Aorta (tissue), 5 donors: ENCODE results near the gene TP73. TPM values are rescaled to one million over a fixed set of nuclear protein-coding genes. Genes with fewer than 3 reads are reported as not detected.

Source experiments
- ATAC-seq: fragments of 200-7000 bp; cut with Tn5 transposase; one replicate; pipeline ENCODE4 v1.9.1; 2022; ENCODE audit warnings: moderate library complexity; ENCODE audit not compliant: low FRiP score
- DNase-seq, 2 donors: peaks; one replicate each; pipeline ENCODE4 v3.0.0-alpha.2; 2020
- H3K27ac ChIP-seq, 2 donors: one replicate each; pipeline ENCODE4 v1.5.1; 2013; ENCODE audit warnings: low read length in 2 of 2, mild to moderate bottlenecking in 2 of 2, moderate library complexity in 2 of 2, control low read depth in 1 of 2, inconsistent platforms in 1 of 2, low read depth in 1 of 2
- H3K27me3 ChIP-seq, 2 donors: one replicate each; pipeline ENCODE4 v1.6.1; 2013; ENCODE audit warnings: control low read depth in 1 of 2, low read length in 1 of 2, mild to moderate bottlenecking in 1 of 2, moderate library complexity in 1 of 2; ENCODE audit not compliant: insufficient read depth in 2 of 2, control insufficient read depth in 1 of 2
- H3K36me3 ChIP-seq, 2 donors: one replicate each; pipeline ENCODE4 v1.6.1; 2013; ENCODE audit warnings: control low read depth in 1 of 2, low read length in 1 of 2, mild to moderate bottlenecking in 1 of 2; ENCODE audit not compliant: insufficient read depth in 2 of 2, control insufficient read depth in 1 of 2
- H3K4me1 ChIP-seq, 2 donors: one replicate each; pipeline ENCODE4 v1.6.1; 2013; ENCODE audit warnings: low read length in 2 of 2, control low read depth in 1 of 2, mild to moderate bottlenecking in 1 of 2, moderate library complexity in 1 of 2; ENCODE audit not compliant: insufficient read depth in 2 of 2, control insufficient read depth in 1 of 2
- H3K4me3 ChIP-seq, 2 donors: one replicate each; pipeline ENCODE4 v1.5.1; 2013; ENCODE audit warnings: low read length in 2 of 2, control low read depth in 1 of 2, mild to moderate bottlenecking in 1 of 2
- H3K9me3 ChIP-seq: one replicate; pipeline ENCODE4 v1.6.1; 2013; ENCODE audit warnings: mild to moderate bottlenecking, low read length; ENCODE audit not compliant: control insufficient read depth
- WGBS, 2 donors: extraction: QIAGEN DNeasy Blood & Tissue Kit; methylation state at CpG; one replicate each; pipeline ENCODE4 v1.1.7; 2013; 5-methylcytosine and 5-hydroxymethylcytosine counted together
- intact Hi-C, 2 donors: fragments of 100-400 bp; cut with DNase I; formaldehyde crosslinking; loops; one replicate each; pipeline versions ENCODE4 v1.14.2 to v1.15.0; 2022
- polyA plus RNA-seq, 2 donors: library from polyadenylated mRNA; stranded (reverse); fragments of 200-250 nt; gene quantifications; one replicate each; pipeline ENCODE4 v1.2.3, GENCODE V29; 2013
- total RNA-seq, 2 donors: library from RNA; stranded (reverse); fragmentation: NEBNext Ultra II Directional; extraction: Animal tissue kit (Norgen Biotek cat#: 25700); gene quantifications; one replicate each; pipeline ENCODE4 v1.2.1, GENCODE V29; 2021
- donor health status: healthy with polysubstance abuse.
- donor health status: Bipolar disorder and iron deficiency.
- donor health status: DM: no; HTN: no; CAD: no.
- donor health status: DM: no; HTN: no; CAD: no.
- donor health status: DM: yes; HTN: yes; CAD: no.

TP73 gene
- total and polyA plus RNA-seq, 4 donors: 0.18 to 0.38 TPM; not detected in 2

GRCh38 chr1:3638676-3639075 is 13.6 kb upstream of the TP73 start:
- intact Hi-C loops: no loop called here
- no peak overlapping the region for H3K27ac ChIP-seq
- DNase-seq: peak; percentile 24 to 29
- no peaks in the 10 kb centered on the region for H3K4me1 ChIP-seq
- no peak for ATAC-seq
- peaks cover 0 to 12% of the 10 kb centered on the region in 2 donors for H3K36me3 ChIP-seq
- no peaks in the 10 kb centered on the region for H3K27me3 ChIP-seq
- WGBS, 2 donors: 92 to 94% methylated on average over 15 of the region's 15 CpGs
- no peaks in the 10 kb centered on the region for H3K9me3 ChIP-seq
- no peak overlapping the region for H3K4me3 ChIP-seq

DNA sequence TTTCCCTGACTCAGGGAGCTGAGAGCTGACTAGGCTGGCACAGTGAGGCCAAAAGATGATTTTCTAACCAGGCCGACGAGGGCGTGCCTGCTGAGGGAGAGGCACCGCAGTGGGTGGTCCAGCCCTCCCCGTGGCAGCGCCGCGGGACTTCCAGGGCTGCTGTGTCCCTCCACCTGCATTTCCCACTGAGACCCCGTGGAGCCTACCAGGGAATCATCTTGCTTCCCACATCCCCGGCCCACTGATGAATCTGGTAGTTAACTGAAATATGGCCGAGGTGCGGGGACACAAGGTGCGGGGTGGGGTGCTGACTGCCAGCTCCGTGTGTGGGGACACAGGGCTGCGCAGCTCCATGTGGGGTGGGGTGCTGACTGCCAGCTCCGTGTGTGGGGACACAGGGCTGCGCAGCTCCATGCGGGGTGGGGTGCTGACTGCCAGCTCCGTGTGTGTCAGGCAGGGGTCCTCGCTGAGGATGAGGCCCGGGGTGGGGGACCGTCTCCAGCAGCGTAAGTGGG is 12.9 kb upstream of the TP73 start:
- H3K36me3 ChIP-seq: peaks cover 0 to 12% of the 10 kb centered on the region in 2 donors
- 93 to 94% methylated on average over 23 of the region's 23 CpGs for WGBS, 2 donors
- intact Hi-C loops: no loop called here
- H3K4me1 ChIP-seq: no peaks in the 10 kb centered on the region
- no peaks in the 10 kb centered on the region for H3K27me3 ChIP-seq
- ATAC-seq (no peak), DNase-seq (peak; percentile 33 to 60)
- H3K4me3 ChIP-seq: no peak overlapping the region
- no peaks in the 10 kb centered on the region for H3K9me3 ChIP-seq
- no peak overlapping the region for H3K27ac ChIP-seq

DNA sequence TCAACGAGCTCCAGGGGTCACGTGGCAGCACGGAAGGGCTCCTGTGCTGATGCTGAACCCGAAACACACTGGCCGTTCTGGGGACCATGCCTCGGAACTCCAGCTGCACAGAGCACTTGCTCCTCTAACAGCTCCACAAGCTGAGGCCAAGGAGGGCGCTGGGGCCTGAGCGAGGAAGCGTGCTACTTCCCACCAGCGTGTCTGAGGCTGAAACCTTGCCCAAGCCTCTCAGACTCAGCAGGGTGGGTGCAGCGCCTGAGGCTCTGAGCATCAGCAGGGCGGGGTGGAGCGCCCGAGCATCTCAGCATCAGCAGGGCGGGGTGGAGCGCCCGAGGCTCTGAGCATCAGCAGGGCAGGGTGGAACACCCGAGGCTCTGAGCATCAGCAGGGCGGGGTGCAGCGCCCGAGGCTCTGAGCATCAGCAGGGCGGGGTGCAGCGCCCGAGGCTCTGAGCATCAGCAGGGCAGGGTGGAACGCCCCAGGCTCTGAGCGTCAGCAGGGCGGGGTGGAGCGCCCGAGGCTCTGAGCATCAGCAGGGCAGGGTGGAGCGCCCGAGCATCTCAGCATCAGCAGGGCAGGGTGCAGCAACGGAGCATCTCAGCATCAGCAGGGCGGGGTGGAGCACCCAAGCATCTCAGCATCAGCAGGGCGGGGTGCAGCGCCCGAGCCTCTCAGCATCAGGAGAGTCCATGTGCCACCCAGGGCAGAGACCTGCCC is 12.0 kb upstream of the TP73 start:
- DNase-seq (peak; percentile 42 to 50), ATAC-seq (no peak)
- no peaks in the 10 kb centered on the region for H3K27me3 ChIP-seq
- no peaks in the 10 kb centered on the region for H3K4me1 ChIP-seq
- intact Hi-C loops: no loop called here
- no peak overlapping the region for H3K4me3 ChIP-seq
- no peaks in the 10 kb centered on the region for H3K9me3 ChIP-seq
- WGBS, 2 donors: 90 to 93% methylated on average over 36 of the region's 36 CpGs
- H3K27ac ChIP-seq: no peak overlapping the region
- H3K36me3 ChIP-seq: peaks cover 0 to 11% of the 10 kb centered on the region in 2 donors

- H3K4me1 ChIP-seq: no peaks in the 10 kb centered on the region
- H3K27ac ChIP-seq: no peak overlapping the region
- no peaks in the 10 kb centered on the region for H3K9me3 ChIP-seq
- no peak overlapping the region for H3K4me3 ChIP-seq
- intact Hi-C loops: no loop called here
- 93 to 94% methylated on average over 26 of the region's 26 CpGs for WGBS, 2 donors
- ATAC-seq (no peak), DNase-seq (peak; percentile 11 to 61)
- H3K27me3 ChIP-seq: no peaks in the 10 kb centered on the region
- H3K36me3 ChIP-seq: peaks cover 0 to 12% of the 10 kb centered on the region in 2 donors
Measured at GRCh38 chr1:3641046-3641760, 11.1 kb upstream of the TP73 start.

- H3K4me1 ChIP-seq: no peaks in the 10 kb centered on the region
- no peak overlapping the region for H3K27ac ChIP-seq
- no peak overlapping the region for H3K4me3 ChIP-seq
- H3K27me3 ChIP-seq: no peaks in the 10 kb centered on the region
- 96% methylated on average over 11 of the region's 11 CpGs for WGBS, 2 donors
- ATAC-seq (no peak), DNase-seq (peak in 1 of 2 donors; percentile 37)
- H3K36me3 ChIP-seq: peaks cover 0 to 8% of the 10 kb centered on the region in 2 donors
- H3K9me3 ChIP-seq: no peaks in the 10 kb centered on the region
- intact Hi-C loops: no loop called here
Measured at GRCh38 chr1:3641816-3642215, 10.5 kb upstream of the TP73 start.

GRCh38 chr1:3642919-3643675 is 9.2 kb upstream of the TP73 start:
- Histone ChIP-seq H3K4me1 (no peaks in the 10 kb centered on the region), H3K27ac (no peak overlapping the region), H3K27me3 (no peaks in the 10 kb centered on the region), H3K36me3 (peaks cover 0 to 8% of the 10 kb centered on the region in 2 donors), H3K9me3 (no peaks in the 10 kb centered on the region), H3K4me3 (no peak overlapping the region)
- intact Hi-C loops: no loop called here
- DNase-seq: peak; percentile 24 to 69
- 90 to 92% methylated on average over 41 to 43 of the region's 43 CpGs for WGBS, 2 donors
- no peak for ATAC-seq

- Histone ChIP-seq H3K4me3 (no peak overlapping the region), H3K4me1 (no peaks in the 10 kb centered on the region), H3K9me3 (no peaks in the 10 kb centered on the region), H3K27ac (no peak overlapping the region), H3K27me3 (no peaks in the 10 kb centered on the region), H3K36me3 (peaks cover 0 to 8% of the 10 kb centered on the region in 2 donors)
- peak; percentile 11 to 42 for DNase-seq
- WGBS, 2 donors: 89 to 94% methylated on average over 17 to 24 of the region's 25 CpGs
- intact Hi-C loops: no loop called here
- no peak for ATAC-seq
Measured at GRCh38 chr1:3644273-3644672, 8.0 kb upstream of the TP73 start.

GRCh38 chr1:3645247-3645646 is 7.1 kb upstream of the TP73 start:
- Histone ChIP-seq H3K27me3 (no peaks in the 10 kb centered on the region), H3K27ac (no peak overlapping the region), H3K9me3 (no peaks in the 10 kb centered on the region), H3K36me3 (peaks cover 0 to 8% of the 10 kb centered on the region in 2 donors), H3K4me1 (no peaks in the 10 kb centered on the region), H3K4me3 (no peak overlapping the region)
- 93 to 95% methylated on average over 38 to 43 of the region's 43 CpGs for WGBS, 2 donors
- ATAC-seq (no peak), DNase-seq (peak; percentile 18 to 47)
- intact Hi-C loops: no loop called here
